GM19328 (cell line): ENCODE data around the gene CST3.
"Not testable (repeated sequence)": the region's sequence is repeated elsewhere in the genome, so short reads cannot be mapped to it uniquely, and the experiment has no call there.

Experiments used
- ATAC-seq: cut with Tn5 transposase; IDR thresholded peaks from one replicate; pipeline ENCODE4 v1.9.1; 2021; ENCODE audit warnings: mild to moderate bottlenecking, moderate library complexity; ENCODE audit not compliant: unreplicated experiment

The CST3 gene

DNA sequence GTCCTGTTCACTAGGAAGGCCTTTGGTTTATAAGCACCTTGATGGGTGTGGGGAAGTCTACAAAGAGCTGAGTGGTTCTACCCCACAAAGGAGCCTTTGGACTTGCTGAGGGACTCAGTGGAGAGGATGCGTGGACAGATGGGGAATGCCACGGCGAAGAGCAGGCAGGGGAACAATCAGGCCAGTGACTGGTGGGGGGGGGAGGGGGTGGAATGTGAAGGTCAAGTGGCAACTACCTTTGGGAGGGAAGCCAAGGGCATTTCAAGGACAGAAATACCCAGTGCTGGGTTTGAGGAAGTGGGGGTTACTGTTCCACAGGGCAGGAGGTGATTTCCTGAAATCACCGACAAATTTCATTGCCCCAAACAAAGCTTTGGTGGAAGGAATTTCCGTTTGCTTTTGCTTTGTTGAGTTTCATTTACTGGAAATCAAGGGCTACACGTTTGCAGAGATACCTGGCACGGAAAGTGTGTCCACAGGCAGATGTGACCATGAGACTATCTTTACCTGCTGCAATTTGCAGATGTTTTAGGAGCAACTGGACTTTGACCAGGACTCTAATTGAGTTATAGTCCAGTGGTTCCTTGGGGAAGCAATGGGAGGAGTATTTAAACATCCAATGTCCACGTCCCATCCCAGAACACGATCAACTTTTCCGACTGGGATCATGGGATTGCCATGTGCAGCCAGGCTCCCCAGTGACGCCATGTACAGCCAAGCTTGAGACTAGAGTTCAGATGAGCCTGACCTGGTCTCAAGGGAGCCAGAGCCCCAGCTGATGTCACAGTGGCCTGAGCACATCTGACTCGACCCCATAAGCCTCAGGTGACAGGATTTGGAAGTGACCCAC is 8.0 kb downstream of the CST3 start:
- ATAC-seq, result no peak

DNA sequence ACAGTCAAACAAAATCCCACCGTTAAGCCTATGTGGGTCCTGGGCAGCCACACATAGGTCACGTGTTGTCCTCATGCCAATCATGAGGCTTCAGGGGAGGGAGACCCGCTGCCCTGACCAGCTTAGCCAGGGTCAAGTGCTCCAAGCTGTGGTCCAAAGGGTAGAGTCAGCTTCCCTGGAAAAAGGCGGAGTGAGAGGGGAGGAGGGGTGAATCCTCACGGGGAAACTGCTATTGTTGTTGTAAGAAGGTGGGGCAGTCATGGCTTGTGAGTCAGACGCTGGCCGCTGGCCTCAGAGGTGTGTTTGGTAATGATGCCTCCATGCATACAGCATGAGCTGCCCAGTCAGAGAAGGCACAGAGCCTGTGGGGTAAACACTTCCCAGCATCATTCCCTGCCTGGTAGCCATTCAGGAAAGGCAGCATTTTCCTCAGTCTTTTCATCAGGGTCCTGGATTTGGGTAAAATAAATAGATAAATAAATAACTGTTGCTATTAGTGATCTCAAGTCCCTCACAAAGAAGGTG is 8.7 kb downstream of the CST3 start:
- ATAC-seq, result no peak

DNA sequence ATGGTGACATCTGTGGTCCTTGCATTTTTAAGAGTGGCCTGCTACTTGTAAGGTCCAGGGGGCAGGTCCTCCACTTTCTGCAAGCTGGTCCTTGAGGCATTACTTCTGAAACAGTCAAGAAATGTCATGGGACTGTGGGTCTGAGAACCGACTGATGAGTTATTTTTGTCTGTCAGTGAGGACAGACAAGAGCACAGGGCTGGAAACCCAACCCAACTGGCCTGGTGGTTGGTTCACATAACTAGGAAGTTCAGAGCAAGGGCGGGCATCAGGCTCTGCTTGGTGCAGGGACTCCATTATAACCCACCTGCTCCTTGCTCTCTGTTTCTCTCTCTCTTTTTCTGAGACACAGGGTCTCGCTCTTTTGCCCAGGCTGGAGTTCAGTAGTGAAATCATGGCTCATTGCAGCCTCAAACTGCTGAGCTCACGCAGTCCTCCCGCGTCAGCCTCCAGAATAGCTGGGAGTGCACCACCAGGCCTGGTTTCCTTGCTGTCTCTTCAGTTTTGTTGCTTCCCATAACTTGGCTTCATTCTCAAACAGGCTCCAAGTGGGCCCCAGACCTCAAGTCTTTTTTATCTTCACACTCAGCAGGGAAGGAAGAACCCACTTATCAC is 9.2 kb downstream of the CST3 start:
- no peak for ATAC-seq

DNA sequence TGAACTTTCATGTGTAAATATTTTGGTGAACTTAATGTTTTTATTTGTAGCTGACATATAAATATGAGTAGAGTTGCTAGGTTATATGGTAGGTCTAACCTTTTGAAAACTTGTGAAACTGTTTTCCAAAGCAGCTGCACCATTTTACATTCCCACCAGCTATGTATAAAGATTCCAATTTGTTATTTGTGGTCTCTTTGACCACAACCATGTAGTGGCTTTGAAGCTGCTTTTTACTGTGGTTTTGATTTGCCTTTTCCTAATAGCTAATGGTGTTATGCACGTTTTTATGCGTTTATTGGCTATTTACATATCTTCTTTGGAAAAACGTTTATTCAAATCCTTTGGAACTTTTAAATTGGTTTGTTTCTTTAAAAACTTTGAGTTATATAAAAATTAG is 10.3 kb downstream of the CST3 start:
- no peak for ATAC-seq

DNA sequence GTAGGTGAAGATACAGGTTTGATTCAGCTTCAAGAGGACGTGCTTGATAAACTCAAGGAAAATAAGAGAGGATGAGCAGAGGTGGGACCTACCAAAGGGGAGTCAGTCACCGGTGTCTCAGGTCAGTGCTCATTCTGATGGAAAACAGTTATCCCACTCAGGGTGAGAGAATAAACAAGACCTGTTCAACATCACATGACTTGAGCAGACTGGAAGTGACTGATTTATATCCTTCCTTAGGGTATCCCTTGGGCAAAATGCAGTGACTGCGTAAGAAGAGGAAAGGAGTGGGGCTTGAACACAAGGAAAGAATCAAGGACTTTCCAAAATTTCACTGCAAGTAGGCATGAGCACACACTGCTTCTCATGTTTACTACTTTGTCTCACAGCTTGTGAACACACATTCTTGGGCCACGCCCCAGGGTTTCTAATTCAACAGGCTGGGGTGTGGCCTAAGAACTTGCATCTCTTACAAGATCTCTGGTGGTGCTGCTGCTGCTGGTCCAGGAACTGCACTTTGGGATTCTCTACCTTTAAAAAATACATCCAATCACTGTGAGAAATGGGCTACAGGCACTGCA is 11.6 kb downstream of the CST3 start:
- no peak for ATAC-seq

DNA sequence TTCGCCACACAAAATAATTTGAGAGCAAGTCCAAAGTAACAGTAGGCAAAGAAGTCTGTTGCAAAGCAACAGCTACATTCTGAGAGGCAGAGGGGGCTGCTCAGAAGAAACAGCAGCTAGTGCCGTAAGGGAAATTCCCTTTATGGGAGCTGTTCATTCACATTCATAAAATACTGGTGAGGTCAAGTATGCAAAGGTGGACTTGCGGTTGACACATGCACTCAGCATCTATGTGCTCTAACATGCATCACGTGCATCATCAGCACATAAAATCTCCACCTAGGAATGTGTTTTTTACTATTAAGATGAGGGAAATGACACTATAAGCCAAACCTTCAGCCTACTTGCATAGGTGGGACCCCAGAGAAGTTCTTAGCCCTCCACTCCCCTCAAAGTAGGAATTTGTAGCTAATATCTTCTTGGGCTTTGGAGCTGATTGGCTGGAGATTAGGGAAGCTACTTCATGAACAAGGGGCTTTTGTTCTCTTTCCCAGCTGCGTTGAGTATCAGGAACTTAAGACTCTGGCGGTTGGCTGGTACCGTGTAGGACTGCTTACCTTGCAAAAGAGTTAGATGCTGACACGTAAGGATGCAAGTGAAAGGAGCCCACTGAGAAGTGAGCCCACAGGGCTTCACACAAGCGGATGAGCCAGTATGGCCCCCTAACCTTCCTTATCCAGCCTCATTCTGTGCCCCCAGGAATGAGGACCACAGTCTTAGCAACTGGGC is 12.4 kb downstream of the CST3 start:
- peak; percentile 49 for ATAC-seq

DNA sequence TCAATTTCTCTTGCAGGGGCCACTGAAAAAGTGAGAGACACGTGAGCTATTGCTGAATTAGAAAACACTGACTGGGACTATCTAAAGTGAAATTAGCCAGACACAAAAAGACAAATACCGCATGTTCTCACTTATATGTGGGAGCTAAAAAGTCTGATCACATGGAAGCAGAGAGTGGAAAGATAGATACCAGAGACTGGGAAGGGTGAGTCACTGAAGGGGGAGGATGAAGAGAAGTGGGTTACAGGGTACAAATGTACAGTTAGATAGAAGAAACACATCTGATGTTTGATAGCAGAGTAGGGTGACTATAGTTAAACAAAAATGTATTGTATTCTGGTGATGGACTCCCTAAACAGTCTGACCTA is 13.4 kb downstream of the CST3 start:
- no peak for ATAC-seq

DNA sequence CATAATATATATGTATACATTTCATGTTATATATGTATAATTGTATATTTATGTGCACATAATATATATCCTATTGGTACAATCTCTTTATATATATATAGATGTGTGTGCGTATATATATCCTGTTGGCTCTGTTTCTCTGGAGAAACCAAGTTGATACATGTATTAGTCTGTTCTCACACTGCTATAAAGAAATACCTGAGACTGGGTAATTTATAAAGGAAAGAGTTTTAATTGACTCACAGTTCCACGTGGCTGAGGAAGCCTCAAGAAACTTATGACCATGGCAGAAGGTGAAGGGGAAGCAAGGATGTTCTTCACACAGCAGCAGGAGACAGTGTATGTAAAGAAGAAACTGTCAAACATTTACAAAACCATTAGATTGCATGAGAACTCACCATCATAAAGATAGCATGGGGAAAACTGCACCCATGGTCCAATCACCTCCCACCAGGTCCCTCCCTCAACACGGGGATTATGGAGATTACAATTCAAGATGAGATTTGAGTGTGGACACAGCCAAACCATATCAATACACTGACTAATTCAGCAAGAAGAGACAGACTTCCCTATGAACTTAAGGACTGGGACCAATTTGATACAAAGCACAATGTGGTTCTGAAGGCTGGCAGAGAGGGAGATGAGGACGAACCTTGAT is 14.0 kb downstream of the CST3 start:
- ATAC-seq, result no peak

DNA sequence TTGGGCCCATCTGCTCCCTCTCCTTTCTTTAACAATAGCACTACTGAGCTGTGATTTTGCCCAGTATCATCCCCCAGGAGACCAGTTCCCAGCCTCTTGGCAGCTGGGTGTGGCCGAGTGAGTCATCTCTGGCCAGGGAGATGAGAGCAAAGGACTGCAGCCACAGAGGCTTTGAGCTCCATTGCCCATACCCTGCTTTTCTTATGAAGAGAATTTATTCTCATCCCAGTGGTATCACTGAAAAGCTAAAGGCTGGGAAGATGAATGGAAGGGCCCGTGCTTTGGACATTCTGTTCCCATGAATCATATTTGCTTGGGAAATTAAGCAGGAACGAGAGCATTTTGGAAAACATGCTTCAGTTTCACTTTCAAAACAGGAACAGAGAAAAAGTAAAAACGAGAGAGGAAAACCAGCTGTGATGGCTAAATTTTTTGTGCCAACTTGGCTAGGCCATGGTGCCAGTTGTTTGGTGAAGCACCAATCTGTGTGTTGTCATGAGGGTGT is 14.9 kb downstream of the CST3 start:
- ATAC-seq, result peak; percentile 63

DNA sequence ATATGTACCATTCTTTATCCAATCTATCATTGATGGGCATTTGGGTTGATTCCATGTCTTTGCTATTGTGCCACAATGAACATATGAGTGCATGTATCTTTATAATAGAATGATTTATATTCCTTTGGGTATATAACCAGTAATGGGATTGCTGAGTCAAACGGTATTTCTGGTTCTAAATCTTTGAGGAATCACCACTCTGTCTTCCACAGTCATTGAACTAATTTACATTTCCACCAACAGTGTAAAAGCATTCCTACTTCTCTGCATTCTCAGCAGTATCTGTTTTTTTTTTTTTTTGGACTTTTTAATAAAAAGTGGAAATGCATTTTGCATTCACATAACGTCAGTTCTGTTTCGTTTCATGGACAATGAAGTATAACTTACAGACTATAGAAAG is 15.4 kb downstream of the CST3 start:
- not testable (repeated sequence) for ATAC-seq

DNA sequence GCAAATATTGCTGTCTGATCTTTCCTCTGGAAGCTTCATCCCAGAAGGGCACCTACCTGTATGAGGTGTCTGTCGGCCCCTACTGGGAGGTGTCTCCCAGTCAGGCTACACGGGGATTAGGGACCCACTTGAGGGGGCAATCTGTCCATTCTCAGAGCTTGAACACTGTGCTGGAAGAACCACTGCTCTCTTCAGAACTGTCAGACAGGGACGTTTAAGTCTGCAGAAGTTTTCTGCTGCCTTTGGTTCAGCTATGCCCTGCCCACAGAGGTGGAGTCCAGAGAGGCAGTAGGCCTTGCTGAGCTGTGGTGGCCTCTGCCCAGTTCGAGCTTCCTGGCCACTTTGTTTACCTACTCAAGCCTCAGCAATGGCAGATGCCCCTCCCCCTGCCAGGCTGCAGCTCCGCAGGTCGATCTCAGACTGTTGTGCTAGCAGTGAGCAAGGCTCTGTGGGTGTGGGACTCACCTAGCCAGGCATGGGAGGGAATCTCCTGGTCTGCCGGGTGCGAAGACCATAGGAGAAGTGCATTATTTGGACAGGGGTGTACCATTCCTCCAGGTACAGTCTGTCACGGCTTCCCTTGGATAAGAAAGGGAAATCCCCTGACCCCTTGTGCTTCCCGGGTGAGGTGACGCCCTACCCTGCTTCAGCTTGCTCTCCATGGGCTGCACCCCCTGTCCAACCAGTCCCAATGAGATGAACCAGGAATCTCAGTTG is 16.9 kb downstream of the CST3 start:
- ATAC-seq, result not testable (repeated sequence)

DNA sequence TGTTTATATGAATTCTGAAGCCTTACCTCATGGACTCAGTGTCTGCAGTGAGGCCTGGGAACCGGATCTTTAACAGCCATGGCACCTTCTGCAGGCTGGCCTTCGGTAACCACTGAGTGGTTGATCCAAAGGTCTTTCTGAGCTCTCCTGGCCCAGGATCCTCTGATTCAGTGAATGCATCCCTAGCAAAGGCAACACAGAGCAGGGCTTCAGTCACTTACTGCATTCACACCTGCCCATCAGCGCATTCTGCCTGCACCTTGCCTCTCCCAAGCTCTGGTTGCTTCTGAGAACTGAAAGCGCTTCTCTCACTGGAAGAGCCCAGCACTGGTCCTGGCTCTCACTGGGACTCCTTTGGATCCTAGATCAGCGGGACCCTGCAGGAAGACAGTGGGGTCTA is 23.6 kb downstream of the CST3 start:
- ATAC-seq, result no peak

DNA sequence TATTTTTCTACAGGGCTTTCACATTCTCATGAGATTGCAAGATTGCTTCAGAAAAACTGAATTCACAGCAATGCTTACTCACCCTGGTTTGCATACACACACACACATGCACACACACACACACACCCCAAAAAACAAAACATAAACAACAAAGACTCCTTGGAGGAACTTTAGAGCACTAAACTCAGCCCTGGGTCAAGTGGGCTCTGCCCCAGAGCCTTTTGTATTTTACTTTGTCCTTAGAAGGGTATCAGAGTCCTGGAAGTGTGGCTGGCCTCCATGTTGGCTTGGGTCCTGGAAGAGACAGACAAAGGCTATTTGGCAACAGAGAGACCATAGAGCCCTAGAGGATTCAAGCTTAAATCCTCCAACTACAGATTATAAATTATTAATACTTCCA is 24.1 kb downstream of the CST3 start:
- ATAC-seq, result no peak

DNA sequence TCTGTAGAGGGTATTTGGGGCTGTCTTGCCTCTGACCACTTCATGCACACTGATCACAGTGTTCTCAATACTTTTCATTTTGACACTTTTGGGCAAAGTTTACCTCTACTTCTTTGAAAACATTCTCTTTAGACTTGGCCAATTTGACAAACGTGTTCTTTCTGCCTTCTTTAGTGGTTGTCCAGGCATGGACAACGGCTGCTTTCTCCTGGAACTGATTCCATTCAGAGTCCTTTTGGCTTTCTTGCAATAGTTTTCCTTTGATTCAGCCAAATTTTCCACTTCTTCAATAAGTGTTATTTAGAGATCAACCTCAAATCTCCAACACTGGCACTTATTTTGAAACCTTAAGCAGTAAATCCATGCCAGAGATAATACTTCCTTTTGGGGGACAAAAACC is 25.4 kb downstream of the CST3 start:
- no peak for ATAC-seq

DNA sequence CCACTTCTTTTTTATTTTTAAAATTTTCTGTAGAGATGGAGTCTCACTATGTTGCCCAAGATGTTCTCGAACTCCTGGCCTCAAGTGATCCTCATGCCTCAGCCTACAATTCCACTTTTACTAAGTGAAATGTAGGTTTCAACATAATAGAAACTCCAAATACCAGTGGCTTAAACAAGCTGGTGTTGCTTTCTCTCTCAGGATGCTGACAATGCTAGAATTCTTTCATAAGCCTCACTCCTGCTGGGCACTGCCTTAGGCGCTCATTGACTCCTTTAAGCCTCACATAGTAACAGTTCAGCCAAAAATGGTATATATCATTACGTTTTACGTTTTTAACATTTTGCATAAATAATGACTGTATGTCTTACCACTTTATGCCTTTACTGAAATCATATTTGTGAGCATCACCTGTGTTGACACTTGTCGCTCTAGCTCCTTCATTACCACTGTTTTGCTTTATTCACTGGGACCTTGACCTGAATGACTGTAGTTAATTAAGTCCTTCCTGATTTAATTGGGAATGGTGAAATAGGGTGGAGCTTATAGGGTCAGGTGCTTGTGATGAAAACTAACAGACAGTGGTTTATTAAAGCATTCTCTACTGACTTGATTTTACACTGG is 28.2 kb downstream of the CST3 start:
- no peak for ATAC-seq

DNA sequence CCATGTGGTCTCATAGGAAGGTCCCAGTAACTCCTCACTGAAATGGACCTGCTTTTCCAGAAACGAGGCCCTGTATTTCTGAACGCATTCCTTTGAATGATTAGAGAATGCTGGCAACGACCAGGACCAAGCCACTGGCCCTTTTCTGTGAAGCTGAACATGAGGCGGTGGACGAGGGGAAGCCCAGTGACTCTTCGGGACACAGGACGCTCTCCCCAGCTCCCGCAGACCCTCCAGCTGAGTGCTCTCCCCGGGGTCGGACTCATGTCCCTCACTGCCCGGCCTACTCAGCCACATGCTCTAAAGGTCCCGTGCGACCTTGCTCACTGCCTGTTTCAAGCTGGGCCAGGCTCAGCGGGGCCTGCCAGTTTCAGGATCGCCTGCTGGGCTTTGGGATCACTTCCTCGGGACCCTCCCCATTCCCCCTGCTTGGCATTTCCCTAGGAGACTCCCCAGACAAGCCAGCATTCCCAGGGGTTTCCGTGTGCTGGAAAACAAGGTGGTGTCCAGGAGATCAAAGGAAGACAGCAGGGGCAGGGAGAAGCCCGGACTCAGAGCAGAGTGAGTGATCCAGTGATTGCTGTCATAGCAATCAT is 29.4 kb downstream of the CST3 start:
- ATAC-seq, result no peak

DNA sequence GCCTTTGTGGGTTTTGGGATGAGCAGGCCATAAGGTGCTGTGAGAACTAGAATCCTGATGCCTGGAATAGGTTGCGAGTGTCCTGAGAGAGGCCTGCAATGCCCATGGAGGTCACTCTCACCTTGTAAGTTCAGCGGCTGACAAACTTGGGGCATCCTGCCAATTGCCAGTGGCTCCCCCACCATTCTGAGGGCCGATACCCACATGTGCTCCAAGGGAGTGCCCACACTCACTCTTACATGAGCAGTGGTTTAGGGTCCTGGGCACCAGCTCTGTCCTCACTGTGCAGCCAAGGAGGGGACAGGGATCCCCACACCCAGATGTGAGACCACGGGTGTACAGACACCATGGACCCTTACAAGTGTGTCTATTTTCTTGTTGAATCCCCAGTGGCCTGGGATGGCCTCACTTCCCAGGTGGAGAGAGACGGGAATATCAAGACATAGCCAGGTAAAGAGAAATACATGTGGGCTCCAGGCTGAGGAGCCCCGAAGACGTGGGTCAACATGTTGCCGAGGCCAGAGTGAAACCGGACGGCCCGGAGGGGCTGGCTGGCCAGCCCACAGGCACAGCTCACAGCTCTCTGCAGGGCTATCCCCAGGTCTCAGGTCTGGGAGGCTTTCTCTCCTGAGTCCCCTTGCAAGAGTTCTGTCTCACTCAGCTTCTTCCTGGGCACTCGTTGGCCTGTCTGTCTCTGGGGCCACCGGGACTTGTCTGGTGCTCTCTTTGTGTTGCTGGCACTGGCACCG is 30.1 kb downstream of the CST3 start:
- ATAC-seq, result no peak

DNA sequence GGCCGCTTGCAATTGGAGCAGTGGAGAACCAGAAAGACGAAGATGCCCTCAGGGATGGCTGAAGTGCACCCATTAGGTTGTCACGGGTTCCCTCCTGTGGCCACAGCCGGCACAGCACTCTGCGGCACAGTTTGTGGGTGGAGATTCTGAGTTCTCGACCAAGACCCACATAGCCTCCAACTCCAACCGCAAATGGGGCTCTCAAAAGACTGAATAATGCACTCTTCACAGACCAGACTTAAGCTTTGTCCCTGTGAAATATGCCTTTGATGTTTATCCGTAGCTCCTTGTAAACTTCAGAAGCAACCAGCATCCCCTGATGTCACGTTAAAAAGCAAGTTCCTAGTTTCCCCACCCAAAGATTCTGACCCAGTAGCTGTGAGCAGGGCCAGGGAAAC is 31.1 kb downstream of the CST3 start:
- ATAC-seq, result peak; percentile 92
